ENCODE data around the gene GFY. TPM values are rescaled to one million over a fixed set of nuclear protein-coding genes. Genes with fewer than 3 reads are reported as not detected.
A peak's percentile ranks its signal among the peaks of the same experiment; 100 is the strongest.

The GFY gene
- total RNA-seq, 1 donor from 2014 or later, result not detected

DNA sequence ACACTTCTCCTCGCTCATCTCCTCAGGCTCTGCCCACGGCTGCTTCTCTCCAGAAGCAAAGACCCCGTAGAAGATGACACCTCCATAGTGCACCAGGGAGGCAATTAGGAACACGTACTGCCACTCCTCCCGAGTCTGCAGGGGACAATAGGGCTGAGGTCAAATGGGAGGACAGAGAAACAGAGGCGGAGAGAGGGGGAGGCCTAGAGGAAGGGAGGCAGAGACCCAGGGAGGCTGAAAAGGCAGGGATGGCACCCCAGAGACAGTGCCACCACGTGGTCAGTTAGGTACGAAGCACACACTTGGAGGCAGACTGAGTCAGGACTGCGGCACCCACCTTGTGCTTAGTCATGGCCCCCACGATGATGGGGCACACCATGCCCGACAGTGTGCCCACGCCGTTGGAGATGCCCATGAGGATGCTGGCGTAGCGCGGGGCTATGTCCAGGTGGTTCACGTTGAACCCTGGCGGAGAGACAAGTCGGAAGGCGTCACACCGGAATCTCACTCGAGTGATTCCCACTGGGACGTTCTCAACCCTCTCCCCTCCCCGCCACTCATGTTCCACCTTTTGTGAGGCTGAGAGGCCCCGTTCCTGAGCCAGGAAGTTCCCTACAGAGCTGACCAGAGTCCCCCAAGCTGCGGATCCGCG is 5.6 kb downstream of the GFY start:
- H3K4me3 Mint-ChIP-seq, result no peak overlapping the region
- no peak overlapping the region for H3K27ac Mint-ChIP-seq (ENCODE audit: unreplicated experiment)
- no peaks in the 10 kb centered on the region for H3K9me3 Mint-ChIP-seq
- no peaks in the 10 kb centered on the region for H3K36me3 Mint-ChIP-seq (ENCODE audit: low read depth)
- H3K4me1 Mint-ChIP-seq, result peaks cover 21% of the 10 kb centered on the region
- H3K27me3 Mint-ChIP-seq (ENCODE audit: low read depth), result peaks cover 99% of the 10 kb centered on the region
- no peak for DNase-seq (ENCODE audit: low read depth, low spot score)
- TF ChIP-seq, protein P1, sequence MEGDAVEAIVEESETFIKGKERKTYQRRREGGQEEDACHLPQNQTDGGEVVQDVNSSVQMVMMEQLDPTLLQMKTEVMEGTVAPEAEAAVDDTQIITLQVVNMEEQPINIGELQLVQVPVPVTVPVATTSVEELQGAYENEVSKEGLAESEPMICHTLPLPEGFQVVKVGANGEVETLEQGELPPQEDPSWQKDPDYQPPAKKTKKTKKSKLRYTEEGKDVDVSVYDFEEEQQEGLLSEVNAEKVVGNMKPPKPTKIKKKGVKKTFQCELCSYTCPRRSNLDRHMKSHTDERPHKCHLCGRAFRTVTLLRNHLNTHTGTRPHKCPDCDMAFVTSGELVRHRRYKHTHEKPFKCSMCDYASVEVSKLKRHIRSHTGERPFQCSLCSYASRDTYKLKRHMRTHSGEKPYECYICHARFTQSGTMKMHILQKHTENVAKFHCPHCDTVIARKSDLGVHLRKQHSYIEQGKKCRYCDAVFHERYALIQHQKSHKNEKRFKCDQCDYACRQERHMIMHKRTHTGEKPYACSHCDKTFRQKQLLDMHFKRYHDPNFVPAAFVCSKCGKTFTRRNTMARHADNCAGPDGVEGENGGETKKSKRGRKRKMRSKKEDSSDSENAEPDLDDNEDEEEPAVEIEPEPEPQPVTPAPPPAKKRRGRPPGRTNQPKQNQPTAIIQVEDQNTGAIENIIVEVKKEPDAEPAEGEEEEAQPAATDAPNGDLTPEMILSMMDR (conservative IDR thresholded peaks at IDR 0.05), result peak; percentile 34

DNA sequence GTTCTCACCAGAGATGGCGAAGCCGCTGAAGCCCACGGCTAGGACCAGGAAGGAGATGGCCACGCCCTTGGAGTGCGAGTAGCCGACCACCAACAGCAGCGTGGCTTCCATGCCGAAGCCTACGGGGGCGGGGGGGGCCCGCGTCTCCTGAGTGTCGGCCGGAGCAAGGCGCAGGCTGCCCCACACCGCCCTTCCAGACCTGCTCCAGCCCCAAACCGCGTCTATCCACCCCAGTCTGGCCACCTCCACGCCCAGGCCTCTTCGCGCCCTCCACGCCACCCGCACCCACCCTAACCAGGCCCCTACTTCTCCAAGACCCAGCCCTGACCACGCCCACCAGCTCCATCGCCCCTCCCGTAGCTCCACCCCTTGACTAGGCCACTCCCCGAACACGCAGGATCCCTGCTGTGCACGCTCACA is 6.2 kb downstream of the GFY start:
- no peak for DNase-seq (ENCODE audit: low read depth, low spot score)
- Mint-ChIP-seq H3K36me3 (ENCODE audit: low read depth) (no peaks in the 10 kb centered on the region), H3K4me1 (peaks cover 19% of the 10 kb centered on the region), H3K9me3 (no peaks in the 10 kb centered on the region), H3K27ac (ENCODE audit: unreplicated experiment) (no peak overlapping the region), H3K4me3 (no peak overlapping the region), H3K27me3 (ENCODE audit: low read depth) (peaks cover 99% of the 10 kb centered on the region)
- TF ChIP-seq, protein P1 (conservative IDR thresholded peaks at IDR 0.05), result no peak

DNA sequence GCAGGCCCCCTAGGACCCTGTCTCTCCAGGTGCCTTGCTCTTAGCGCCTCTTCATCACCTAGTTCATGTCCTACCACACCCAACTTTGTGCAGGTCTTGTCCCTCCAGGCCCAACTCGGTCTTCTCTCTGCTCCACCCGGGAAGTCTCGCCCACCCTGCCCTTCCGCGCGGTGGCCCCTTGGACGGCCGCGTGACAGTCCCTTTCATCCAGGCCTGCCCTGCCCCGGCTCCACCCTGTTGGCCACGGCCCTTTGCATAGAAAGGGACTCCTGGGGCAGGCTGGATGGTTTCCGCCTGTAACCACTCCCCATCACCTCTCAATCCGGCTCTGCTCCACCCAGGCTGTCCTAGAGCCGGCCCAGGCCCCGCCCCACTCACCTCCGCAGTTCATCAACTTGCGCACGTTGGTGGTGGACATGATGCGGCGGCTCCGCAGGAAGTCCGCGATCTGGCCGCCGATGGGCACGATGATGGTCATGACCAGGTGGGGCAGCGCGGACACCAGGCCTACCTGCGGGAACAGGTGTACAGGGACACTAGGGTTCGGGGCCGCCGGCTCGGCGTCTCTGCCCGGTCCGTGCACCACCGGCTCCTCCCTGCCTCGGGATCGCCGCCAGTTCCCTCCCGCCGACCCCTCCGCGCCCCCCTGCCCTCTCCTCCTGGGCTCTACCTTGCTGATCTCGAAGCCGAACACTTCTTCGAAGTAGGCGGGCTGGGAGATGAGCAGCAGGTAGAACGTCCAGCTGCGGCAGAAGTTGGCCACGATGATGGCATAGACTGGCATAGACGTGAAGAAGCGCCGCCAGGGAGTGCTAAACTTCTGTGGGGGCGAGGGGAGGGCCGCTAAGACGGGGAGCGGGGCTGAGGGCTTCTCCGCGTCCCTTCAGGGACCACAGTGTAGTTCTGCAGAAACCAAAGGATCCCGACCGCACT is 7.2 kb downstream of the GFY start:
- H3K27me3 Mint-ChIP-seq (ENCODE audit: low read depth), result peaks cover 99% of the 10 kb centered on the region
- no peak for DNase-seq (ENCODE audit: low read depth, low spot score)
- no peaks in the 10 kb centered on the region for H3K36me3 Mint-ChIP-seq (ENCODE audit: low read depth)
- TF ChIP-seq, protein P1 (conservative IDR thresholded peaks at IDR 0.05), result no peak
- H3K27ac Mint-ChIP-seq (ENCODE audit: unreplicated experiment), result no peak overlapping the region
- H3K4me1 Mint-ChIP-seq, result peaks cover 17% of the 10 kb centered on the region
- H3K4me3 Mint-ChIP-seq, result no peak overlapping the region
- no peaks in the 10 kb centered on the region for H3K9me3 Mint-ChIP-seq

DNA sequence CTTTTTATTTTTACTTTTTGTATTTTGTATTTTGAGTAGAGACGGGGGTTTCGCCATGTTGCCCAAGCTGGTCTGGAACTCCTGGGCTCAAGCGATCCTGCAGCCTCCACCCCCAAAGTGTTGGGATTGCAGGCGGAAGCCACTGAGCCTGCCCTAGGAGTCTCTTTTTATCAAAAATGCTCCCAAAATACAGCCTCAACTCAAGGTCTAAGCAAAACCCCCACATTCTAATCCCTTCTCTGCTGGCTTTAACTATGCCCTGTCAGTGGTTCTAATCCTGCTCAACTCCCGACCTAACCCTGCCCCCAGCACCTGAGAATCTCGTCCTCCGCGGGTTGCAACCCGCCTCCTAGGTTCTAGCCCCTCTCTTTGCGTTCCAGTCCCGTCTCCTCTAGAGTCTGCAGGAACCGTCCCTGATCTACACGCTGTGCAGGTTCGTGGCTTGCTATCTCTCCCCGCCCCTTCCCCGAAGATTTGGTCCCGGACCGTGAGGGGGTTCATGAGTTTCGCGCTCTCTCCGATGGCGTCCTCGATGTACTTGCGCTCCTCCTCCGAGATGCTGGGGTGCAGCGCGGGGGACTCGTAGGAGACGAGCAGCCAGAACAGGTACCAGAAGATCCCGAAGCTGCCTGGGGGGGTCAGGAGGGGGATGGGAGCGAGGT is 8.2 kb downstream of the GFY start:
- TF ChIP-seq, protein P1 (conservative IDR thresholded peaks at IDR 0.05), result no peak
- DNase-seq (ENCODE audit: low read depth, low spot score), result no peak
- Mint-ChIP-seq H3K9me3 (no peaks in the 10 kb centered on the region), H3K4me3 (no peak overlapping the region), H3K4me1 (peaks cover 10% of the 10 kb centered on the region), H3K36me3 (ENCODE audit: low read depth) (no peaks in the 10 kb centered on the region), H3K27ac (ENCODE audit: unreplicated experiment) (no peak overlapping the region), H3K27me3 (ENCODE audit: low read depth) (peaks cover 100% of the 10 kb centered on the region)

DNA sequence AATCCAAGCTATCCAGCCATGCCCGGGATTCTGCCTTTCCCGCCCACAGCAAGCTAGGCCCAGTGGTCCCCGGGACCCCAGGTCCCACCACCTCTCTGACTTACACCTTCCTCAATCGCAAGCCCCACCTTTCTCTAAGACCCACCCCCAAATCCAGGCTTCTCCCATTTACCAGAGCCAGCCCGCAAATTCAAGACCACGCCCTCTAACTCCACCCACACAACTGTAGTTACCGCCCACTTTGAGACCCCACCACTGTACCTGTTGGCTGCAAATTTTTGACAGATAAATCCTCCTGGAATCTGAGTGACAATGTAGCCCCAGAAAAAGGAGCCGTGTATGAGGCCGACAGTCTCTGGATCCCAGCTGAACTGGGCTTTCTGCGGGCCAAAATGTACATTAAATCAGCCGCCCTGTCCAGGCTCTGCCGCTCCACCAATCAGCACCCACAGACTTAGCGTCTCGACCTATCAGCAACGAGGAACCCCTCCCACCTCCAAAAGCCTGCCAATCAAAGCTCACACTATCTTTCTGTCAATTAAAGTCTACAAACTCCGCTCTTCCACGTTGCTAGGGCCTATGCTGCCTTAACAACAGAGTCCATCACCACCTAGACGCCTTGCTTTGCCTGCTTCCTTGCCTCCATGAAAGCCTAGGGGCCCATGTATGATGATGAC is 9.9 kb downstream of the GFY start:
- H3K27ac Mint-ChIP-seq (ENCODE audit: unreplicated experiment), result no peak overlapping the region
- H3K4me1 Mint-ChIP-seq, result peaks cover 1% of the 10 kb centered on the region
- H3K27me3 Mint-ChIP-seq (ENCODE audit: low read depth), result peaks cover 100% of the 10 kb centered on the region
- no peaks in the 10 kb centered on the region for H3K36me3 Mint-ChIP-seq (ENCODE audit: low read depth)
- H3K4me3 Mint-ChIP-seq, result peak overlapping the region; percentile 0
- no peak for DNase-seq (ENCODE audit: low read depth, low spot score)
- TF ChIP-seq, protein P1 (conservative IDR thresholded peaks at IDR 0.05), result no peak
- no peaks in the 10 kb centered on the region for H3K9me3 Mint-ChIP-seq
